NCI-H146 treated with DMSO at 0.1 percent for 48 hours (cell line): ENCODE measurements around the gene HID1.
A peak's percentile ranks its signal among the peaks of the same experiment; 100 is the strongest.

Experiments used
- DNase-seq: peaks from one replicate; lab custom pipeline; 2025; ENCODE audit not compliant: unreplicated experiment; lab: John Stamatoyannopoulos, UW

The HID1 gene

DNA sequence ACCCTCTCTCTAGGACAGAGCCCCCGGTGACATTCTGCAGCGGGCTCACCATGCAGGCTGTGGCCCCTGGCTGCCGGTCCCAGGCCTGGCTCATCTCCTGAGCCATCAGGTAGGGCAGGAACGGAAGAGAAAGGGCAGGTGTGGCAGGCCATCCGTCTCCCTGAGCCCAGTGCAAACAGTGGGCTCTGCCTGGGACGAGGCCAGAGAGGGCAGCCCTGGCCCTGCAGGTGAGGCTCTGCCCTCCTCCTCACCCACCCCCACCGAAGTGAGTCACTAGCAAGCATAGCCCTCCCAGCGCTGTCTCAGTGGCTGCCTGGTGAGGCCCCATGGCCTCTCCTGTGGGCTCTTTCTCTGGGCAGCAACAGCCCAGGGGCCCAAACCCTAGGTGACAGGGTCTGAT lies 22.4 kb downstream of the HID1 start:
- DNase-seq = peak; percentile 21

DNA sequence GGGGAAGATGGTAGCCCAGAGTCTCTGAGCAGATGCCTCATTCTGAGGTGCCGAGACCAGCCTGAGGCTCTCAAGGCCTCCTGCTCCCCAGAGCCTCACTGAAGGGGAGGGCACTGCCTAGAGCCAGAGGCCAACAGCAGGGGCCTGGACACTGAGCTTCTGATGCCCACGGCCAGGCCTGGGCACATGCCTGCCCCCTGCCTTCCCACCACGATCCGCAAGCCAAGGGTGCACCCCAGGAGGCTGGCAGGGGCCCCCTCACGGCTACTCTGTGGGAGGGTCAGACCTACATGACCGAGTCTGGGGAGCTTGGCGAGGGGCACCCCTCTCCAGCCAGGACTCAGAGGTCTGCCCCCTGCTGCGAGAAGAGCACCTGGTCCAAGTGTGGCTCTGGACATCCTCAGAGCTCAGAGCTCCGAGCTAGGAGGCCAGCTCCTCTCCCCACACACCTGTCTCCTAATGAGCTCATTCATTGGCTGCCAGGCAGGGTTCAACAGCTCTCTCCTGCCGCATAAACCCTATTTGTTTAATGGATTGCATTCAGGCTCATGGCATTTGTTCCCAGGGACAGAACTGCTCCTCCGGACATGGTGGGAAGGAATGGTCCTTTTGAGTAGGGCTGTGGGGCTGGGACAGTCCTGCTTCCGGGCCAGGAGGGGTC lies 23.0 kb downstream of the HID1 start:
- DNase-seq = peak; percentile 6

DNA sequence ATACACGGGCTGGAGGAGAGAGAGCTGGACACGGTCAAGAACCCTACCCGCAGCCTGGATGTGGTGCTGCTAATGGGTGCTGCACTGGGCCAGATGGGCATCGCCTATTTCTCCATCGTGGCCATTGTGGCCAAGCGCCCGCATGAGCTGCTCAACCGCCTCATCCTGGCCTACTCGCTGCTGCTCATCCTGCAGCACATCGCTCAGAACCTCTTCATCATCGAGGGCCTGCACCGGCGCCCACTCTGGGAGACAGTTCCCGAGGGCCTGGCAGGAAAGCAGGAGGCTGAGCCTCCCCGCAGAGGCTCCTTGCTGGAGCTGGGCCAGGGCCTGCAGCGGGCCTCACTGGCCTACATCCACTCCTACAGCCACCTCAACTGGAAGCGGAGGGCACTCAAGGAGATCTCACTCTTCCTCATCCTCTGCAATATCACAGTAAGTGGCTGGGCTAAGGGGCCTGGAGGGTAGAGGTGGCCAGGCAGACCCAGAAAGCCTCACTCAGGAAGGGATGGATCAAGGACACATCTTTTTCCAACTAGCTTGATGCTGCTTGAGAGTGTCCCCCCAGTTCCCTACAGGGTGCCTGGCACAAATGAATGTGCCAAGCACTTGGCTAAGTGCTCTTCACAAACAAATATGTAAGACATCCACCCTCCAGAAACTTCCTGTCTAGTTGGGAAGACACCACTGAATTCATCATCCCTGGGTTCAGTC lies 25.4 kb downstream of the HID1 start:
- no peak for DNase-seq

DNA sequence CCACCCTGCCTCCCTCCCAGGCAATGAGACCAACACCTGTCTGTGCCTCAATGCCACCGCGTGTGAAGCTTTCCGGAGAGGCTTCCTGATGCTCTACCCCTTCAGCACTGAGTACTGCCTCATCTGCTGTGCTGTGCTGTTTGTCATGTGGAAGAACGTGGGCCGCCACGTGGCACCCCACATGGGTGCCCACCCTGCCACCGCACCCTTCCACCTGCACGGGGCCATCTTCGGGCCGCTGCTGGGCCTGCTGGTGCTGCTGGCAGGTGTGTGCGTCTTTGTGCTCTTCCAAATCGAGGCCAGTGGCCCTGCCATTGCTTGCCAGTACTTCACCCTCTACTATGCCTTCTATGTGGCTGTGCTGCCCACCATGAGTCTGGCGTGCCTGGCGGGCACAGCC lies 25.9 kb downstream of the HID1 start:
- no peak for DNase-seq

DNA sequence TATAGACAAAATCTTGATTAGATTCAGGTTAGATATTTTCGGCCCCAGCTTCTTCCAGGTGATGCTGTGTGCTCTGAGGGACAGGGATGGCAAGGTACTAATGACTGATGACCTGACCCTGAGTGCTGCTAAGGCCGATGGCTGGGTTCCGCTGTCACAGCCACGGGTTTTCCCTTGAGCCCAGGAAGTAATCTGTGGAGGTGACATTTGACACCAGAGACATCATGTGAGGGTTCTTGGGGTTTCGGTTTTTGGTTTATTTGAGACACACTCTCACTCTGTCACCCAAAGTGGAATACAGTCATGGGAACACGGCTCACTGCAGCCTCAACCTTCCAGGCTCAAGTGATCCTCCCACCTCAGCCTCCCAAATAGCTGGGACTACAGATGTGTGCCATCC lies 27.0 kb downstream of the HID1 start:
- DNase-seq = no peak

DNA sequence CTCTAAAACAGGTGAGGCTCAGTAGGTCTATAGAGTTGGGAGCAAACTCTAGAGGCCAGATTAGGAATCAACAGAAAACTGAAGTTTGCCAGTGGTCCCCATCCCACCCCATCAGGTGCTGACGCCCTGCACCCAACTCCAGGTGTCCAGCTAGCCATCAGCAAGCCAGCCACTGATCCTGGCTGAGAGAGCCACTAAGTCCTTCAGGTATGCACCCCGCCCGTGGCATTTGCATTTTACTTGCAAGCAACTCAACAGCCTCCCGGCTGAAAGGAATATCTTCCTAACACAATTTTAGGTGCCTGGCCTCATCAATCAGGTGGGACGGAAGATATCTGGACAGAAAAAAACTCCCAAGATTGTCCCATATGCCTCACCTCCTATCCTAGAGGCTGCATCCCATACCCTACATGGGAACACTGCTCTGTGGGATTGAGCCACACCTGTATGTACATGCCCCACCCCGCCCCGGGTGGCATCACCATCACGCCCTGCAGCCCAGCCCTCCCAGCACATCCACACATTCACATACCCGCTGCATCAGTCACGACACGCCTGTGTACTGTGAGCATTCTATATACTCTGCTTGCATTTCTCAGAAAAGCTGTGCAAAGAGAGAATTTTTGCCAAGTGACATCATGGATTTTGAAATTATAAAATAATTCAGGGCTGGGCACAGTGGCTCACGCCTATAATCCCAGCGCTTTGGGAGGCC lies 28.6 kb downstream of the HID1 start:
- no peak for DNase-seq

DNA sequence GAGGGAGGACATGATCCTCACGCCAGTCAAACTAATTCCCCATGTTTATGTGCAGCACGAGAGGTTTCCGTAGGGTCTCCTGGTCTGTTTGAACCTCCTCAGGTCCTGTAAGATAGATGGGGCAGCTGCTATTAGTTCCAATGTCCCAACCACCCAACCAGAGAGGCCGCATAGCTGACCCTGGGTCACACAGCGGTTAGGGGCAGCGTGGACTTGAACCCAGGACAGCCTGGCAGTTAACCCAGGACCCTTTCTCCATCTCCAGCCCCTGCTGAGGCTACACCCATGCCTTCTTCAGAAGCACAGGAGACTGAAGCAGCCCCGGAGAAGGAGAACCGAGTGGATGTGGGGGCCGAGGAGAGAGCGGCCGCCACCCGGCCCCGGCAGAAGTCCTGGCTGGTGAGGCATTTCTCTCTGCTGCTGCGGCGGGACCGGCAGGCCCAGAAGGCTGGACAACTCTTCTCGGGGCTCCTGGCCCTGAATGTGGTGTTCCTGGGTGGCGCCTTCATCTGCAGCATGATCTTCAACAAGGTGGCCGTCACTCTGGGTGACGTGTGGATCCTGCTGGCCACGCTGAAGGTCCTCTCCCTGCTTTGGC lies 31.3 kb downstream of the HID1 start:
- DNase-seq = no peak

DNA sequence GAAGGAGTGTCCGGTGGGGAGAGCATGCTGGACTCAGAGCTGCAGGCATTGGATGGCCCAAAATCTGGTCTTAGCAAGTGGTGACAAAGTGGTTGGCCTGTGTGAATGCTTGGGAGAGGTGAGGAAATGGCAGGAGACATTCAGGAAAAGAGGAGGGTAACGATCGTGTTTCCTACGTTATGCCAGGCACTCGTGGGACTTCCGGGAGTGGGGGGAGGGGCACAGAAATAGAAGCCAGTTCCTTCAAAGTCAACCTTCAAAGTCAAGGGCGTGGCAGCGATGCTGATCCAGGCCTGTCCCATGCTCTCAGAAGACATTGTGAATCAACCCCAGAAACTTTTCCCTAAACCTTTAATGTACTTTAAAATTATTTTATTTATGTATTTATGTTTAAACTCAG lies 33.0 kb downstream of the HID1 start:
- DNase-seq = no peak

DNA sequence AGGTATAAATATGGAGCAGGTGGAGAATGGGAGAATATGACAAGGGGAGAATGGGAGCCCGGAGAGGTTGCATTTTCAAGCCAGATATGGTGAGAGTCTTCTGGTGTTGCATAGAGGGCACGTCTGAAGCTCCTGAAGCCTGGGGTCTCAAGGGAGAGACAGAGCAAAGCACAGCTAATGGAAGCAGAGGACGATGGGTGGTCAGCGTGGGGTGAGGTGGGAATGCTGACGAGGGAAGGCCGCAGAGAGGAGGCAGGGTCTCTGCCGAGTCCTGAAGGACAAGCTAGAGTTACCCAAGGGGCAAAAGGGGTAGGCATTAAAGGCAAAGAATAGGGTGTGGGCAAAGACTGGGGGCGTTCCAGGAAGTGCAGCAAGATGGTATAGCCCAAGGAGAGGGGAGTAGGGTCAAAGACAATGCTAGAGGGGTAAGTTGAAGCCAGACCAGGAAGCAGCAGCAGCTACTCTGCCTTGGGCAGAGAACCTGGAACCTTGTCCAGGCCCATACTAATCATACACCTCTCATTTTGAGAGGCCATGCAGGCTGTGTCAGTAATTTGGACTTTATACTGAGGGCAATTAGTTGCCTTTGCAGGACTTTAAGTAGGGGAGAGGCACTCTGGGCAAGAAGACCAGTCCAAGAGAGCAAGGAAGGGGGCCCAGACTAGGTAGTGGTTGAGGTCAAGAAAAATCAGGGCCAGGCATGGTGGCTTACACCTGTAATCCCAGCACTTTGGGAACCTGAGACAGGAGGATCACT lies 34.2 kb downstream of the HID1 start:
- DNase-seq = no peak

DNA sequence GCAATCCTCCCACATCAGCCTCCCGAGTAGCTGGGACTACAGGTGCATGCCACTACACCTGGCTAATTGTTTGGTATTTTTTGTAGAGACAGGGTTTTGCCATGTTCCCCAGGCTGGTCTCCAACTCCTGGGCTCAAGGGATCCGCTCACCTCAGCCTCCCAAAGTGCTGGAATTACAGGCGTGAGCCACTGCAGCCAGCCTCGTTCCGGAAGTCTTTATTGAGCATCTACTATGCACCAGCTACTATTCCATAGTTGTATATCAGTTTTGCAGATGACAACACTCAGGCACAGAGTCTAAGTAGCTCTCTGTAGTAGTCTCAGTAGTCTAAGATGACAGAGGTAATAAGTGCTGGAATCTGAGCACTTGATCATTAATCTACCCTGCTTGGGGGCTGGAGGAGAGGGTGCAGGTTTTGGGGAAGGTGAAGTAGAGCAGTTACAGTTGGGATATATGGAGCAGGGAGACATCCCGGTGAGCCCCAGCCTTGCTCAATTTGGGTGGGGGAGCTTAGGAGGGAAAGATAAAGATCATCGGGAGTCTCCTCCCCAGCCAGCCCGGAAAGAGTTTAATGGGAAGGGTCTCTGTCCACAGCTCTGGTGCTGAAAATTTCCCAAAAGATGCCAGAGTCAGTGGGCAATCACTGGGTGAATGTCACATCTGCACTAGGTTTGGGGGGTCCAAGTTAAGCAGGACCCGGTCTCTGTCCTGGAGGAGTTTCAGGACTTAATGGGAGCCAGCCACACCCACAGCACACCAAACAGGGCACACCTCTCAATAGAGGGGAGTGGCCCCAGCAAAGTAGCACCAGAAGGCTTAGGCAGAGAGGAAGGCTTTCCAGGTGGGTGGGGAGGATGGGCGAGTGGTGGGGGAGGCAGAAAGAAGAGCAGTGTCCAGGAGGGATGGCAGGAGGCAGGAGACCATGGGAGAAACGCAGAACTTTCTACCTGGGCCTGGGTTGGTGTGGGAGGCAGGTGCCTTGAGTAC lies 35.2 kb downstream of the HID1 start:
- DNase-seq = no peak

DNA sequence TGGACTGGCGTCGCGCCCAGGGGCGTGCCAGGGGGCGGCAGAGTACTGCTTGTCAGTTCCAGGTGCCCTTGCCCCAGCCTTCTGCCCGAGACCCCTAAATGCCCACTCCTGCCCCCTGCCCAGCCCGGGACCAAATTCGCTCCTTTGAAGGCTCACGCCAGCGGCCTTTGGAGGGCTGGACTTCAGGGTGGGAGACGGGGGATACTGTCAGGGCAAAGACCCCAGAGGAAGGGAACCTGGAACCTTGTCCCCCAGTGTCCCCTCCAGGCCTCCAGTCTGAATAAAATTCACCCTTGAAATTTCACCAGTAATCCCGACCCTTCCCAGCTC lies 36.1 kb downstream of the HID1 start:
- no peak for DNase-seq

DNA sequence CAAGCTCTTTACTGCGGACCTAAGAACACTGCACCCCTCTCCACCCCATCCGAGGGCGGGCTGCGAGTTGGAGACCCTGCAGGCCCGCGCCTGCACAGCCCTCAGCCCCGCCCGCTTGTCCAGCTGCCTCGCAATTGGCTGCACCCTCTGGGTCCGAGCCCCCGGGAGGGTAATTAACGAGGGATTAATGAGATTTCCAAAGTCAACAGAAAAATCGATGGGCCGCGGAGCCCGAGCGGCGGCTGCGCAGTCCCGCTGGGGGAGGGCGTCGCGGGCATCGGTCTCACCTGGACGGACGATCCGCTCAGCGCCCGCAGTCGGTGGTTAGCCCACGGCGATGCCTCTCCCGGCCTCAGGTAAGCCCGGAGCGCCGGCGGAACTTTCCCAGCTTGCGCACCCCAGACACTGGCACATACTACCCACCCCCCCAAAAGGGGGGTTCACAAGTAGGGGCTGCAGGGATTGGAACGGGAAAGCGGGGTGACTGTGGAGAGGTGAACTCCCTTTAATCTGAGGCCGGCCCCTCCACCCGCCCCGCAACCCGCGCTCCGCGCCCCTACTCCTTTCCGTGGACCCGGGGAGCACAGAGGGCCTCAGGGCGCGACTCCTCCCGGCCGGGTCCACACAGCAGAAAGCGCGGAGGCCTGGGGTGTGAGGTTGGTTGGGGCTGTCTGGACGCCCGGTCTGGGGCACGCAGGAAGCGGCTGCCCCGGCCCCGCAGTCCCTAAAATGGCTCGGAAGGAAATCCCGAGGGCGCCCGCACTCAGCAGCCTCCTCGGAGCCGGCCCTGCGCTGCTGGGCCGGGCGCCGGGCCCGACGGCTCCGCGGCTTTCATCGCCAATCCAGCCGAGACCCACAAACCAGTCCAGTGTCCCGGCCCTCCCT lies 36.7 kb downstream of the HID1 start, which contains the start of gene OTOP3:
Gene OTOP3 (plus strand): TSS at position 314 of the 885 bp plus-strand sequence. CDS start 24 bp downstream, at position 338.
- peak; percentile 66 for DNase-seq

DNA sequence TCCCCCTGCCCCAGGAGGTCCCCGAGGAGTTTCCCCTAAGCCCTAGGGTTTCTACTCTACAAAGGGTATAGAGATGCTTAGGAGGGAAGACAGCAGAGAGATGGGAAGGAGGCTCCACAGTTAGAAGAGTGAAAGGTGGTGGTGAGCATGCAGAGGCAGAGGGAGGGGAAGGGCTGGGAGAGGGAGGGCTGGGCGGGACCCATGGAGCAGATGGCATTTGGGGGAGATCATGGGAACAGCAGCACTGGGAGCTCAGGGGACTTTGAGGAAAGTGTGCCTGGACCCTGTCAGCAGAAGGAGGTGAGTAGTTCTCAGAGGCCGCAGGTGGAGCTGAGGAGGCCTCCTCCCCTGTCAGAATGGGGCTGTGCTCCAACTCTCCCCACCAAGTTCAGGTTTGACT lies 37.5 kb downstream of the HID1 start:
- DNase-seq = no peak

DNA sequence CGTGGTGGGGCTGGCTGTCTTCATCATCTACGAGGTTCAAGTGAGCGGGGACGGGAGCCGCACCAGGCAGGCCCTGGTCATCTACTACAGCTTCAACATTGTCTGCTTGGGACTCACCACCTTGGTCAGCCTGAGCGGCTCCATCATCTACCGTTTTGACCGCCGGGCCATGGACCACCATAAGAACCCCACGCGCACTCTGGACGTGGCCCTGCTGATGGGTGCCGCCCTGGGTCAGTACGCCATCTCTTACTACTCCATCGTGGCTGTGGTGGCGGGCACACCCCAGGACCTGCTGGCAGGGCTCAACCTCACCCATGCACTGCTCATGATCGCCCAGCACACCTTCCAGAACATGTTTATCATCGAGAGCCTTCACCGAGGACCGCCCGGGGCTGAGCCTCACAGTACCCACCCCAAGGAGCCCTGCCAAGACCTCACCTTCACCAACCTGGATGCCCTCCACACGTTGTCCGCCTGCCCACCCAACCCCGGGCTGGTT lies 42.0 kb downstream of the HID1 start:
- DNase-seq = no peak

DNA sequence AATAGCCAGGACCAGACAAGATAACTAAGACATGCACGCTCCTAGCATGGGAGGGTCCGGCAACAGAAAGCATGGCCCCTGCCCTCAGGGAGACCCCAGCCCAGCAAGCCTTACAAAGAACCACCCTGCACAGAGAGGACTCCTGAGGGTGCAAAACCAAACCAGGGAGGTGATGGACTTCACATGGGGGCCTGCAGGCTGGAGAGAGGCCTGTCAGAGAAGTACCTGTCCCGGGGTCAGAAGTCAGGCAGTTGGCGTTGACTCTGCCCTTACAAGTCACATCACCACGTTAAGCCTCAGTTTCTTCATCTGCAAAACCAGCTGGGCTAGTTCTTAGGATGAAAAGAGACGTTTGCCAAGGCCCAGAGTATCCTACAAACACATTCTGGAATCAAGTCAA lies 43.8 kb downstream of the HID1 start:
- no peak for DNase-seq

DNA sequence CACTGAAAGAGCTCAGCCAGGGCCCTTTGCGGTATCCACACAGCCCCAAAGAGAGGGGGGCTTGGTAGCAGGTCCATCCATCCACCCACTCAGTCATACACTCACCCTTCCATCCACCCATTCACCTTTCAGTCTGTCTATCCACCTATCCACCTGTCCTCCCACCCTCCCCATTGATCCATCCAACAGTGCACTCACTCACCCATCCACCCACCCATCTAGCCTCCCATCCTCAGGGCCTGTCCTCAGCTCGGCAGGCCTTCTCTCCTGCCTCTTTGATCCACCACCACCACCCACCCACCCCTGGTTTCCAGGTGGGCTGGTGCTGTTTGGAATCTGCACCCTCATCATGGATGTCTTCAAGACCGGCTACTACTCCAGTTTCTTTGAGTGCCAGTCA lies 47.3 kb downstream of the HID1 start:
- DNase-seq = no peak

DNA sequence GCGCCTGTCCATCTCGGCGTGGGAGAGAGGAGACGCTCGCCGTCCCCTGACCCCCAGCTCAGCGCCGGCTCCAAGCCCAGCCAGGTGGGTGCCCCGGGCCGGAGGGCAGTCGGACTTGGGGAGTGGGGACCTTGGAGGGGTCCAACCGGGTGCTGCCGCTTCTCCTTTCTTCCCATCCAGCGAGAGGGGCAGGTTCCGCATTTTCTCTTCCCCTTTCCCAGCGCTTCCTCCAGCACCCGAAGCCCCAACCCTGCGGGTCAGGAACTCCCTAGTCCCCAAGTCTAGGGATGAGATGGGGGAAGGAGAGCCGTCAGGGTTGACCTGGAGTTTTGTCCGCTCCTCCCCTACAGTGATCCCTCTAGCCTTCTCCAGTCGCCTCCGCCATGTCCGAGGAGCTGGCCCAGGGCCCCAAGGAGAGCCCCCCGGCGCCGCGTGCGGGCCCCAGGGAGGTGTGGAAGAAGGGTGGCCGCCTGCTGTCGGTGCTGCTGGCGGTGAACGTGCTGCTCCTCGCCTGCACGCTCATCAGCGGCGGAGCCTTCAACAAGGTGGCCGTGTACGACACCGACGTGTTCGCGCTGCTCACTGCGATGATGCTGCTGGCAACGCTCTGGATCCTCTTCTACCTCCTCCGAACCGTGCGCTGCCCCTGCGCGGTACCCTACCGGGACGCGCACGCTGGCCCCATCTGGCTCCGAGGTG lies 48.2 kb downstream of the HID1 start, which contains the start of gene OTOP2:
Gene OTOP2 (plus strand): TSS at position 24 of the 699 bp plus-strand sequence. CDS start 360 bp downstream, at position 384.
- no peak for DNase-seq
